HG03108 (cell line): ENCODE measurements around the gene PRR30.

Experiments
- ATAC-seq: cut with Tn5 transposase; IDR thresholded peaks from one replicate; pipeline ENCODE4 v1.9.1; 2021; ENCODE audit warnings: moderate library complexity; ENCODE audit not compliant: unreplicated experiment

PRR30 gene

DNA sequence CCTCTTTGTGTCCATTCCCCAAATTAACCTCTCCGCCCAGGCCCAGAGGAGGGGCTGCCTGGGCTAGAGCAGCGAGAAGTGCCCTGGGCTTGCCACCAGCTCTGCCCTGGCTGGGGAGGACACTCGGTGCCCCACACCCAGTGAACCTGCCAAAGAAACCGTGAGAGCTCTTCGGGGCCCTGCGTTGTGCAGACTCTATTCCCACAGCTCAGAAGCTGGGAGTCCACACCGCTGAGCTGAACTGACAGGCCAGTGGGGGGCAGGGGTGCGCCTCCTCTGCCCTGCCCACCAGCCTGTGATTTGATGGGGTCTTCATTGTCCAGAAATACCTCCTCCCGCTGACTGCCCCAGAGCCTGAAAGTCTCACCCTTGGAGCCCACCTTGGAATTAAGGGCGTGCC lies 39.2 kb downstream of the PRR30 start:
- no peak for ATAC-seq

DNA sequence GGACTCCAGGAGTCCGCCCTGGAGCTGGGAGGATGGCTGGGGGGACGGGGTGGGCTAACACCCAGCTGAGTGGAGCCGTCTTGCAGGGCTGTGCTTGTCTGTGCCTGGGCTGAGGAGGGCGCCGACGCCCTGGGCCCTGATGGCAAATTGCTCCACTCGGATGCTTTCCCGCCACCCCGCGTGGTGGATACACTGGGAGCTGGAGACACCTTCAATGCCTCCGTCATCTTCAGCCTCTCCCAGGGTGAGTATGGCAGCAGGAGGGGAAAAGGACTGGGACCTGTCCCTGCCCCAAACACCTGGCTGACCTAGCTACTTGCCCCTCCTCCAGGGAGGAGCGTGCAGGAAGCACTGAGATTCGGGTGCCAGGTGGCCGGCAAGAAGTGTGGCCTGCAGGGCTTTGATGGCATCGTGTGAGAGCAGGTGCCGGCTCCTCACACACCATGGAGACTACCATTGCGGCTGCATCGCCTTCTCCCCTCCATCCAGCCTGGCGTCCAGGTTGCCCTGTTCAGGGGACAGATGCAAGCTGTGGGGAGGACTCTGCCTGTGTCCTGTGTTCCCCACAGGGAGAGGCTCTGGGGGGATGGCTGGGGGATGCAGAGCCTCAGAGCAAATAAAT lies 39.8 kb downstream of the PRR30 start:
- ATAC-seq: no peak

DNA sequence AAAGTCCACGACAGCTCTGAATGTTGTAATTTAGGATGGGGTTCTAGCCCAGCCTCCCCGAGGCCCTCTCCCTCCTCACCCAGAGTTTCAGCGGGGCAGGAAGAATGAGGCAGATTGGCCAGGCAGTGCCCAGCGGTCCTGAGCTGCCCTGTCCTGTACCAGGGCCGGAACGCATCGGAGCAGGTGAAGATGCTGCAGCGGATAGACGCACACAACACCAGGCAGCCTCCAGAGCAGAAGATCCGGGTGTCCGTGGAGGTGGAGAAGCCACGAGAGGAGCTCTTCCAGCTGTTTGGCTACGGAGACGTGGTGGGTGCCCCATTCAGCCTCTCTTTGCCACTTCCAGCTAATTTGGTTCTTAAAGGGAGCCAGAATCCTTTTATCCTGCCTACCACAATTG lies 41.9 kb downstream of the PRR30 start:
- no peak for ATAC-seq

DNA sequence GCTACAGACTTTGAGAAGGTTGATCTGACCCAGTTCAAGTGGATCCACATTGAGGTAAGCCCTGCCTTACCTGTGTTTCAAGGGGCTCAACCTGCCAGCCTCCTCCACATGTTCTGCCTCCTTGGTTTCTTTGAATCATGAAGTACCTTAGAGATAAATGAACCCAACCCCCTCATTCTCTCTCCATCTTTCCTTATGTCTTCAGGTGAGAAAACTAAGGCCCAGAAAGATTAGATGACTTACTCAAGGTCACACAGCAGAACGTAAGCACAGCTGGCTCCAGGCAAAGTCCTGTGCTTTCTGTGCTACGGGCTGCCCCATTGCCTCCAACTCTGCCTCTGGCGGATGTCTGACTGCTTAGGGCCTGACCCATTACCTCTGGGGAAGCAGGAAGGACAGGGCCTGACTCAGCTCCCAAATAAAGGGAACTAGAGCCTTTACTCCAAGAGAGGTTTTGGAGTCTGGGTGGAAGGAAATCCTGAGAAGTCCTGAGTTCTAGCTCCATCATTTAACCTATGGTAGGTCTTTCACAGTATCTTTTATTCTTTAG lies 42.4 kb downstream of the PRR30 start:
- ATAC-seq: no peak

DNA sequence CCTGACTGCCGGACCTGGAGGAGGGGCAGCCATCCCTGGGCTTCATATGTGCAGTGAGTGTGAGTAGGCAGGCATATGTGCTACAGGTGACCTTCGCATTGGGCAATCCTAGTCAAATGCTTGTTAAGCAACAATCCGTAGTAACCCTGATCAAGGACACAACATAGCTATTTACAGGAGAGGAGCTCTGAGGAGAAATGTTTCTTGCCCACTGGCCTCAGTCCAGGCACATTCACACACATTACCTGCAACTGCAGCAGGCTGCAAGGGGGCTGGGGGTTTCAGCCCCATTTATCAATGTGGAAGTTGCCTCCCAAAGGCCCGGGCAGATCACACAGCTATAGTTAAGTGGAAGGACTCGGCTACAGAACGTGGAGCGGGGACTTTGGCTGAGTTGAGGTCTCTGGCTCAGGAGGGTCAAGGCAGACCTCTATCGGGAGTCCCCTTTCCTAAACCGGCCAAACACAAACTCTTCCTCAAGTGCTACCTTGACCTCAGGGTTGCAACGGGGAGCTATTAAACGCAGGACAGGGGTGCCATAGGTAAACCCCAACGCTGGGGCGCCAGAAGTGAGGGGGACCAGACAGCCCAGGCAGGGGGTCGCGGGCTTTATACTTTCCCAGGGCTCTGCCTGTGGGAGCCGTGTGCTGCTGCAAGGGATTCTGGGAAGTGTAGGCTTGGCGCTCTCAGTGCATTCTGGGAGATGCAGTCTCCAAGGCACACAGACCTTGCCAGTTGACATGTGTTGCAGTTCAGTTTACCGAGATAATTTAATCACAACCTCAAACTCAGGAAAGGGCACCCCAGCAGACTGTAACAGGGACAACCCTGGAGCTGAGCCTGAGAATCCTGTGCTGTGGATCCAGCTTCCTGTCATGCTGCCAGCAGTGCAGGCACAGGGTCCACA lies 43.2 kb downstream of the PRR30 start:
- no peak for ATAC-seq

DNA sequence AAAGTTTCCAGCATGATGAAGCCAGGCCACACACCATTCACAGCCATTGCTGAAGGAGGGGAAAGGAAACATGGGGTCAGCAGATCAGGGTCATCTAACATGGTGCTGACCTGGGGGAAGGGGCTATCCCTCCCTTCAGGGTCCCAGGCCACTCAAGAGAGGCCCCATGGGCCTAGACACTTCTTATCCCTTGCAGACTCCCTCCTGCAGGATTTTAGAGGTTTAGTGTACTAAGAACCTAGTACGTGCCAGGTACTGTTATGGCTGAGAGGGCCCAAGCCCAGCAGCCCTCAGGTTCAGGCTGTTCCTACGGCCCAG lies 43.8 kb downstream of the PRR30 start:
- no peak for ATAC-seq

DNA sequence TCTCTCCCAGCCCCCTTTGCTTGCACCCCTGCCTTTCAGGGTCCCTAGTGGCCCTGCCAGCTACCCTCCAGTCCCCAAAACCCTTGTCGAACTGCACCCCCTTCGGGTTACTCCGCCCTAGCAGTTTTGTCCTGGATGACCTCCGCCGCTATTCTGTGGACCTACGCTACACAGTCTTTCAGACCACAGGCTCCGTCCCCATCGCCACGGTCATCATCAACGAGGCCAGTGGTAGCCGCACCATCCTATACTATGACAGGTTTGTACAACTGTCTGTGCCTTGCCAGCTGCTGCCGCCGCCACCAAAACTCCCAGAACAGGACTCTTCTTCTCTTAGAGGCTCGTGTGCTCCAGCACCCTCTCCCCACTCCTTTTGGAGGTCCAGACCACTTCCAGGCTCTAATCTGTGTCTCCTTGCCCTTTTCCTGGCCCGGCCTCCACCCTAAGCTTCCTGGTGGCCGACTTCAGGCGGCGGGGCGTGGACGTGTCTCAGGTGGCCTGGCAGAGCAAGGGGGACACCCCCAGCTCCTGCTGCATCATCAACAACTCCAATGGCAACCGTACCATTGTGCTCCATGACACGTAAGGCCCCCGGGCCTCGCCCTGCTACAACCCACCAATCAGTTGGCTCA lies 44.7 kb downstream of the PRR30 start:
- no peak for ATAC-seq

DNA sequence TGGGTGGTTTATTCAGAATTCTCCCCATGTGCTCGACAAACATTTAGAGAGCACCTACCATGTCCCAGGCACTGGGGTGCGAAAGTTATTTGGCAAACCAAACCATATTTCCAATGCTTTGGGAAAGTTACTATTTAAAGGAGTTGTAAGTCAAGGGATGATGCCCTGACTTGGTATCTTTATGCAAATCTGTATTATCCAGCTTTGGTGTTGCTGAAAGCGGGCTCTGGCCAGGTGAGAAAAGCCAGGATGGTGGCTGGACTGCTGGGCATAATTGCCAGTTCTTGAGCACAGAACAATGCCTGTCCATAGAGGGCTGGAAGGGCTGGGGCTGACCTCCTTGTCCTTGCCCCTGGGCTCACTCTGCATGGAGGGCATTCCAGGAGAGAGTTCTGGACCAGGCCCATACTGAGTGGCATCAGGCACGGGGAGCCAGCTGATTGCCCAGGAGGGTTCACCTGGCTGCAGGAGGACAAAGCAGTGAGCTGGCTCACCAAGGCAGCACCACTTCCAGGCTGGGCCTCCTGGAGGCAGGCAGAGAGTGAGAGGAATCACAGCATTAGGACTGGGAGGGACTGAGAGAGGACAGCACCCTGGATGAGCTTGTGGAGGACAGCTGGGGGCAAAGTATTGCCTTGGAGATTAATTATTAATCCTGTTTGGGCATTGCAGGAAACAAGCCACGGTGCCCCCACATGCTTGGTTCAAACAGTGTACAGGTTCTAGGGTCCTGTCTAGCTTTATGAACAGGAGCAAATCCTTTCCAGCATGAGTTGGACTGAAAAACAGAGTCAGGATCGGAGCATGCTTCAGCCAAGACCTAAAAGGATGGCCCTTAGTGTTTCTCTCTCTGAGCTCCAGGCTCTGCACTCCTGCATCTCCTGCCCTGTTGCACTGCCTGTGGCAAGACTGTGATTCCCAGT lies 45.5 kb downstream of the PRR30 start:
- ATAC-seq: no peak

DNA sequence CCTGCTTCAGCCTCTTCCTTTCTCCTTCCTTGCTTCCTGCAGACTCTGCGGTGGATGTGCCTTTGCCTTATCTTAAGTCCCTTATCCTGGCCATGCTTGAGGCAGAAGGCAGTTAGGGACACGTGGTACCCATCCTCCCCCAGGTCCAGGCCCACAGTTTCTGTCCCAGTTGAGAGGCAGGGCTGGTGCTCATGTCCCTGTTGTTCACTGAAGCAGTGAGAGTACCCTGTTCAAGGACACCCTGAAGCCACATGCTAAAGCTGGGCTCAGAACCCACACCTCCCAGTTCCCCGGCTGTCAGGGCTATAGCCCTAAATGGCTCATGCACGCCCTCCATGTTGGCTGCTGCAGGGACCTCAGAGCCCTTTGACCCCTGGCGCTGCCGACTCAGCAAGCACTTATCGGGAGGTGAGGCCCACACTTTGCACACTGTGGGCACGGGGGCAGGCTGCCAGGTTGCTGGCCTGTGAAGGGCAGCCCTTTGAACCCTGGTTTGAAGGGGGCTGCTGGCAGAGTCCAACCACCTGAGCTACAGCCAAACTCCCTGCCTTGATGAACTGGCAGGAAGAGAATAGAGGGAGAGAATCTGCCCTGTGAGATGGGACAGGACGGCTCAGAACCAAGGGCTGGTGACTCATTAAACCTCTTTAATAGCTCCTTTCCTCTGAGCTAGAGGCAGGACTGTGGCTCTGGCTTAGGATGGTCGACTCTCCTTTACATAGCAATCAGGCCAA lies 46.3 kb downstream of the PRR30 start:
- ATAC-seq: no peak

DNA sequence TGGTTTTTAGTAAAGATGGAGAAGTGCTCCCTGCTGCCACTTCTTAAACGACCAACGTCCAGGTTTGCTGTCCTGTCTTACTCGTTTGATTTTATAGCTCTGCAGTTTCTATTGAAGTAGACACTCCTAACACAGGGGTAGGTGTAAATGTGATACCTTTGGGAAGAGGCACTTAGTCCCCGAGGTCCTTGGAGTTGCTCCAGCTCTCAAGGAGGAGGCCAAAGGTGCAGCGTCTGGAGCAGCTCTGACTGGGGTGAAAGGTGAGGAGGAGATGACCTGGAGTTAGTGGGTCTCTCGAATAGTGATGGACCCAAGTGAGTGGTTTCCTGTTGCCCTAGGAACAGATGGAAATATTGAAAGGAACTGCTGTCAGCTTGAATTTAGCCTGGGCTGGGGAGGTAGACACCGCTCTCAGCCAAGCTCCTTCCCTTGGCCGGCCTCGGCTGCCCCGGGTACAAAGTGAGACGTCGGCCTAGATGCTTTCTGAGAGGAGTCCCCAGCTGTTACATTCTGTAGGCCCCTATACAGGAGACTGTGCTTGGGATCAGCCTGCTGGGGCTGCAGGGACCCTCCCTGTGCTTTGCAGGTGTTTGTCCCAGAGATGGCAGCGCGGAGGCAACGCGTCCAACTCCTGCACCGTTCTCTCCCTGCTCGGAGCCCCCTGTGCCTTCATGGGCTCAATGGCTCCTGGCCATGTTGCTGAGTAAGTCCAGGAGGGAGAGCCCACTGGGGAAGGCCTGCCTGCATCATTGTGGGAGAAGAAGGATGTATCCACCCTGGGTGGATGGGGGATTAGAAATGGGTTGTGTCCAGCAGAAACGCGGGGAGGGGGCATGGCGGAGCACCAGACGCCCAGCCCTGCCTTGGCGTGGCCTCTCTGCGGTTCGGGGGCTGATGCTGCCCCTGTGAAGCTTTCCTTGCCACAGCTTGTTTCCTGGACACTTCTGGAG lies 47.2 kb downstream of the PRR30 start:
- no peak for ATAC-seq

DNA sequence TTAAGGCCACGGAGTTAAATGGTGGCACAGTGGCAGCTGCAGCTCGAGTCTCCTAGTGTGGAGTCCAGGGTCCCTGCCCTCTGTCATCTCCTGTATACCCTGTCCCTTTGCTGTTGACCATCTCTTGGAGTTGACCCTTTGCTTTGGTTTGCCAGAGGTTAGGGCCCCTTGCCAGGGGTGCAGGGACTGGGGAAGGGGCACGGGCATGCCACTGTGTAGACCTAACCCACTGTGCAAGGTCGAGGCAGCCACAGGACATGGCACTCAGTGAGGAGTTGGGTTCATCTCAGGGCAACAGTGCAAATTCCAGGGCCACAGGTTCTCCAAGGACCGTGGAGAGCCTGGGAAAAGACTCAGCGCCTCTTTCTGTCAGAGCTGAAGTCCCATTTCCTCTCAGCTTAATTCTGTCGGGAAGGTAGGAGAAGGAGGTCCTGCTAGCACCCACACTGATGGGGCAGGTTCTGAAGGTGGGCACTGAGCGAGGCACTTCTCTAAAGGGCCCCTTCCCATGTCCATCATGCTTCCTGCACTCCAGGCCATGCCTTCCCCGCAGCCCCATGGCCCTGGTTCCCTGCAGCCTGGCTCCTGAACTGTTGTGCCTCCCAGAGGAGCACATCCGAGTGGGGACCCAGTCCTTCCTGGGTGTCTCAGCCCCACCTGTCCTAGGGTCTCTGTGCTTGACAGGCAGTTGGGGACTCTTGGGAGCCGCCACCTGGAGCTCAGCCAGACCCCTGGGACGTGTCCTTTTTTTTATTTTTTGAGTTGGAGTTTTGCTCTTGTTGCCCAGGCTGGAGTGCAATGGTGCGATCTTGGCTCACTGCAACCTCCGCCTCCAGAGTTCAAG lies 49.9 kb downstream of the PRR30 start:
- no peak for ATAC-seq

DNA sequence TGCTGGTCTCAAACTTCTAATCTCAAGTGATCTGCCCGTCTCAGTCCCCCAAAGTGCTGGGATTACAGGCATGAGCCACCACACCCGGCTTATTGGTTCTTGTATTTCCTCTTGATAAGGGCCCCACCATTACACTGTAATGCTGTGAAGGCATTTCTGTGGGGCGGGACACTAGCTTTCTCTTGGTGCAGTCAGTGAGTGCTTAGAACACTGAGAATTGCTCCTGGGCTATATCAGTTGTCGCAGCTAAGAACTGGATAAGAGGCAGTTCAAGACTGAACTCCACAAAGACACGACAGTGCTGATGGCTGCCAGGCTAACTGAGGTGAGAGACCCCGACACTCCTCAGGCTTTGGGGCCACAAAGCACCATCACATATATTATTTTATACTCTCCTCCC lies 50.6 kb downstream of the PRR30 start:
- ATAC-seq: no peak

DNA sequence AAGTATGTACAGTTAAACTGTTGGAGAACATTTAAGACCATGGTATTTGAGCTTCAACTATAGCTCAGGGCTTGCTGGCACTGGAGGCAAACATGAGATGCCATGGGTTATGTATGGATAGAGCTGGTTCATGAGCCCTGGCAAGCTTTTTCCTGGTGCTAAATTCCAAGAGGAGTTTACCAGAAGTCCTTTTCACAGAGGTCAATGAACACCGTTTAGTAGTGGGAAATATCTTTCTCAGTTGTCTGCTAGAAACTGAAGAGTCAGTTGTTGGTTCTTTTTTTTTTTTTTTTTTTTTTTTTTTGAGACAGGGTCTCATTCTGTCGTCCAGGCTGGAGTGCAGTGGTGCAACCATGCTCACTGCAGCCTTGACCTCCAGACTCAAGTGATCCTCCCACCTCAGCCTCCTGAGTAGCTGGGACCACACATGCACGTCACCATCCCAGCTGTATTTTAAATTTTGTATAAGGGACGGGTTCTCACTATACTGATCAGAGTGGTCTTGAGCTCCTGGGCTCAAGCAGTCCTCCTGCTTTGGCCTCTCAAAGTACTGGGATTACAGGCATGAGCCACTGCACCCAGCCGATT lies 51.3 kb downstream of the PRR30 start:
- no peak for ATAC-seq
